HL-60/S4 treated with phorbol 12-myristate 13-acetate at 8.2 ng/mL for 4 days and 3 days (cell line): Measurements from ENCODE around the gene RPL19.

ENCODE experiments used
- in situ Hi-C: fragments of 300-500 bp; cut with MboI; formaldehyde crosslinking; loops from 2 replicates; pipeline ENCODE4 v1.15.0; 2022; ENCODE audit warnings: low sequenced_read_pairs

Gene RPL19

DNA sequence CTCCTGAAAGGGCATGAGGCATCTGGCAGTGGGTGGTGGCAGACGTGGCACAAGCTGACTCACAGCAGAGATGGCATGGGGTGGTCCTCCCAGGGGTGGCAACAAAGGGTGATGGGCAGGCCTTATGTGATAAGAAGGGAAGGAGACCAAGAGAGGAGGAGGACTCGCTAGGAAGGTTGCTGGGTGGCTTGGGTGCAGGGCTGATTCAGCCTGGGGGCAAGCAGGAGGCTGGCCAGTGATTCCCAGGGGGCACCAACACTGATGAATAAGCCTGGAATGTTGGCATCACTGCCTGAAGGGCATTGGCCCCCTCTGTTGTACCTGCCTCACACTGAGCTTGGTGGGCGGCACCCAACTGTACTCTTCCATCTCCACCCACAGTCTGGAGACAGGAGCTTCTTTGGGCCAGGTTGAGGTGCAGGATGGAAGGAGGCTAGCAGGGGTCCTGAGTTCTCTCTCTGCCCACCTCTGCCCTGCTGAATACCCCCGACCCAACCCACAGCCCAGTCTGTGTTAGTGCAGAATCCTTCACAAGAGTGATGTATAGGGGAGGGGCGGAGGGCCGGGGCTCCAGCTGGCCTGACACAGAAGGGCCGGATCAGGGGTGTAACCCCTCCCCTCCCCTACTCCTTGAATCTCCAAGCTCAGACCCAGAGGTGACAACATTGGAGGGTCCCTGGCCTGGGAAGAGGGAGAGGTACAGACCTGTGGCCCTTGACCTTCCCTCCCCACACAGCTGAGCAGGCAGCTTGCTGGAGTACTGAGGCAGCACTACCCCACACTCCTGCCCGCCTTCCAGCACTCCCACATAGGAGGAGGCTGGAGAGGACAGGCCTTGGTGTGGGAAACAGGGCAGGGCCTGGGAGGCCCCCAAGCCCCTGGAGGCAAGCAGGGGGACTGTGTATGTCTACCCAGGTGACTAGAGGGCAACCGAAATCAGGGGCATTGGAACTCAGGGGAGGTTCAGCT, 23.1 kb downstream of the RPL19 start:
- in situ Hi-C loops, result no loop called here

- in situ Hi-C loops, result no loop called here
Measured at GRCh38 chr17:39223907-39224777, 24.1 kb downstream of the RPL19 start.

- in situ Hi-C loops, result no loop called here
Measured at GRCh38 chr17:39224778-39225307, 24.8 kb downstream of the RPL19 start.

- in situ Hi-C loops, result no loop called here
Measured at GRCh38 chr17:39225308-39225958, 25.4 kb downstream of the RPL19 start, which contains the start of gene STAC2. Gene STAC2, minus strand, starts transcription at chr17:39225945. Its CDS starts 443 bp downstream, at chr17:39225502.

GRCh38 chr17:39225959-39226683, 26.0 kb downstream of the RPL19 start:
- in situ Hi-C loops, result no loop called here

GRCh38 chr17:39227364-39227919, 27.4 kb downstream of the RPL19 start:
- in situ Hi-C loops, result no loop called here

GRCh38 chr17:39229274-39229913, 29.3 kb downstream of the RPL19 start:
- in situ Hi-C loops, result no loop called here

DNA sequence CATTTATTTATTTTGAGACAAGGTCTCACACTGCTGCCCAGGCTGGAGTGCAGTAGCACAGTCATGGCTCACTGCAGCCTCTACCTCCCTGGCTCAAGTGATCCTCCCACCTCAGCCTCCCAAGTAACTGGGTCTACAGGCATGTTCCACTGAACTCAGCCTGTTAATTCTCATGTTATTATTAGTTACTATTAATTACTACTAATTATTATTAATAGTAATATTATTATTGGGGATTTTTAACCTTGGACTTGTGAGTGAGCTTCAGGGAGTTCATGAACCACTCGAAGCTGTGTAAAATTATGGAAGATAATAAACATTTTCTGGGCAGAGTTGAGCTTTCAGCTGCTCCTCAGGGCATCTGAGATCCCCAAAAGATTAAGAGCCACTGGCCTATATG, 30.3 kb downstream of the RPL19 start:
- in situ Hi-C loops, result no loop called here

DNA sequence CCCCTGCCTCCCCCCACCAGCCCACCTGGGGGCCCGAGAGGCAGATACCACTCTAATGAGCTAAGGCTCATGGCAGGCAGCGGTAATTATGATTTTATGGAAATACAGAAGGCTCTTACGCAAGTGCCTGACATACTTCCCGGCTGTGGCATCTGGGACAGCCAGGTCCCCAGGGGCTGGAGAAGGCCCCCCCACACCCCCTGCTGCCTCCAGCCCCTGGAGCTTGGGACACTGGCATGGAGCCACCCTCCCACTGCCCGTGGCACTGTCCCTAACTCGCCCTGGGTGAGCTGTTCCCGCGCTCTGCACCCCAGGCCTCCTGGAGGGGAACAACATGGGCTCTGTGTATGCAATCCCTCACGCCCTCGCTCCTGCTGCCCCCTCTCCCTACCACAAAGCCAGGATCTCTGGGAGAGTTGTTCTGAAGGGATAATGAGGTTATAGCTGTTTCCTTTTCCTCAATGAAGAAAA, 31.0 kb downstream of the RPL19 start:
- in situ Hi-C loops, result no loop called here

GRCh38 chr17:39231591-39232551, 31.8 kb downstream of the RPL19 start:
- in situ Hi-C loops, result no loop called here

DNA sequence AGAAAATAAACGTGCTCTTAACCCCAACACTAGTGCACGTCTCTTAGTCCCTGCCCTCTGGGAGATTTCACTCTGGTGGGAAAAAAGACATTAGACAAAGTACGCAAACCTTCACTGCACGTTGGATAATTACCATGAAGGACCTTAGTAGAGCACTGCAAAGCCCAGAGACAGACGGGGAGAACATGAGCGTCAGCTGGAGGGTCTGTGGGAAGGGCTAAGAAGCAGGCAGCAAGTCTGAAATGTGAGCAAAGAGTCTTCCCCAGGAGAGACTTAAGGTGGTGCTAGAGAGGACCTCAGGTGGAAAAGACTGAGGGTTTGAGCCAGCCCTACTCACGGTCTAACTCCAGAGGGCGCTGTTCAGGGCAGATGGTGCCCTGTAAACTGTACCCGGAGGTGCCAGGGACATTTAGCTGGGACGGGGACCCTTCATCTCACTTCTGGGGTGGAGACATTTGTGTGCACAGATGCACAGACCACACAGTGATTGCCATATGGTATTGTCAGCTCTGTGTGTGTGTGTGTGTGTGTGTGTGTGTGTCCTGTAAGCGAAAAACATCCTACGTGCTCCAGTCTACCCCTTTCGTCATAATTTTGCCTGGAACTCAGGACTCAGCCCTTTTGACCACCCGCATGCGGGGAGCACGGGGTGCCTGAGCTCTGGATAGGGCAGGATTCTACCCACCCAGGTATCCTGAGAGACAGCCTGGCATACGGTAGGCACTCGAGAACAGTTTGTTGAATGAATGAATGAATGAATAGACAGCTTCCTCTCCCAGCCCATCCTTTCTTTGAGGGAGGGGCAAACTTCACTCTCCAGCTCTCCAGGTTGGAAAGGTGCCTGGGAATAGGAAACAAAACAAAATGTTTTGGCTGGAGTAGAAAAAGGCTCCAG, 35.7 kb downstream of the RPL19 start:
- in situ Hi-C loops, result no loop called here

DNA sequence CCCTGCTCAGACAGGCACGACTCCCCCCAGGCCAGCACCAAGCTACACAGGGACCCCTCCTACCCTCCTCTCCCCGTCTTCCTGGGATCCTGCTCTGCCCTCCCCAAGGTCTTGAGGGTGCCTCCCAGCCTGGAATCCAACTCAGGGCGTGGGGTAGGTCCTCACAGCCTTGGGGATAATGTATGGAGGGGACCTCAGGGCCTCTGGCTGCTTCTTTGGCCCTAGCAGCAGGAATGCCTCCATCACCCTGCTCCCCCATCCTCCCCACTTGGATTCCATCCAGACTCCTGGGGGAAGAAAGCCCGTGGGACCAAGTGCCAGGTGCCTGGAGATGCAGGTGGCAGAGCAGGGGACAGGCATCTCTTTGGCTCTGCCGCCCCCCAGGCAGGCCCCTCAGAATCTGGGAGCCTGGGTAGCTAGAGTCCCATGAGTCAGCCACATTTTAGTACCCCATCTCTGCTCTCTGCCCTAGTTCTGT, 36.4 kb downstream of the RPL19 start:
- in situ Hi-C loops, result no loop called here

GRCh38 chr17:39236981-39237441, 36.9 kb downstream of the RPL19 start:
- in situ Hi-C loops, result no loop called here

DNA sequence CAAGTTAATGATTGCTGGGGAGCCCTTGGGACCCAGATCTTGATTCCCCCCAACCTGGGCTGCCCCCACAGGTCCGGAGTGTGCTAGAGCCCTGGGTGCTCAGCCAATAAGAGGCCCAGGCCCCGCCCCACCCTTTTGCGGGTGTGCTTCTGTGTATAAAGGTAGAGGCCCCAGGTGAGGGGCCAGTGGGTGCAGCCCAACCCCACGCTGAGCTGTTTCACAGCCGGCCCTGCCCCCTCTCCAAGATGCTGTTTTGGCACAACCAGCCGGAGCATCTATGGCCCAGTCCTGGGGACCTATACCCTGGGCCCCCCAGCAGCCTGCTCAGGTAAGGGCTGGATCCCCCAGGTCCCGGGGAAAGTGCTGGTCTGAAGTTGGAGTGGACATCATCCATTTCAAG, 37.5 kb downstream of the RPL19 start:
- in situ Hi-C loops, result no loop called here

DNA sequence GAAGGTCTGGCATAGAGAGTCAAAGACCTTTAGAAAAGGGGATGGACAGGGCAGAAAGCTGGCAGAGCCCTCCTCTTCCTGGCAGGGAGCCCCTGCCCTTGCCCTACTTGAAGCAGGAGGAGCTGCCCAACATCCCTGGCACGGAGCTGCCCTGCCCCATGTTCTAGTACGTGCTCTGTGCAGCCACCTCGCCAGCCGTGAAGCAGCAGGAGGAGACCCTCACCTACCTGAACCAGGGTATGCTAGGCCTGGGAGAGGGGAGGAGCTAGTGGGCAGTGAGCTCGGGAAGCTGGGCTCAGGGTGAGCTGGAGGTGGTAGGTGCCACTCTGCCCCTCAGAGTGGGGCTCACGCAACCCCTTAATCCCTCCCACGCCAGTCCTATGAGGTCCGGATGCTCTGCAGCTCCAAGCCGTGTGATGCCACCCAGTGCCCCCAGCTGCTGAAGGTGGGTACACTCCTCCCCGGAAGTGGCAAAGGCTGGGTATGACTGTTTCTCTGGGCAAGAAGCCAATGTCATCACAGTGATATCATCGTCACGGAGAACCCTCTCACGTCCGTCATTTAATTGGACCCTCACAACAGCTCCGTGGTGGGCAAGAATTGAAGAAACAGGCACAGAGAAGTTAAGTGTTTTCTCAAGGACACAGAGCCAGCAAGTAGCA, 38.4 kb downstream of the RPL19 start:
- in situ Hi-C loops, result no loop called here

- in situ Hi-C loops, result no loop called here
Measured at GRCh38 chr17:39239640-39240314, 39.7 kb downstream of the RPL19 start.
